HG03342 (cell line): ENCODE results near the gene MICALL2.

Experiments used
- ATAC-seq: cut with Tn5 transposase; IDR thresholded peaks from one replicate; pipeline ENCODE4 v1.9.1; 2021; ENCODE audit warnings: mild to moderate bottlenecking, moderate library complexity; ENCODE audit not compliant: unreplicated experiment

MICALL2 gene

DNA sequence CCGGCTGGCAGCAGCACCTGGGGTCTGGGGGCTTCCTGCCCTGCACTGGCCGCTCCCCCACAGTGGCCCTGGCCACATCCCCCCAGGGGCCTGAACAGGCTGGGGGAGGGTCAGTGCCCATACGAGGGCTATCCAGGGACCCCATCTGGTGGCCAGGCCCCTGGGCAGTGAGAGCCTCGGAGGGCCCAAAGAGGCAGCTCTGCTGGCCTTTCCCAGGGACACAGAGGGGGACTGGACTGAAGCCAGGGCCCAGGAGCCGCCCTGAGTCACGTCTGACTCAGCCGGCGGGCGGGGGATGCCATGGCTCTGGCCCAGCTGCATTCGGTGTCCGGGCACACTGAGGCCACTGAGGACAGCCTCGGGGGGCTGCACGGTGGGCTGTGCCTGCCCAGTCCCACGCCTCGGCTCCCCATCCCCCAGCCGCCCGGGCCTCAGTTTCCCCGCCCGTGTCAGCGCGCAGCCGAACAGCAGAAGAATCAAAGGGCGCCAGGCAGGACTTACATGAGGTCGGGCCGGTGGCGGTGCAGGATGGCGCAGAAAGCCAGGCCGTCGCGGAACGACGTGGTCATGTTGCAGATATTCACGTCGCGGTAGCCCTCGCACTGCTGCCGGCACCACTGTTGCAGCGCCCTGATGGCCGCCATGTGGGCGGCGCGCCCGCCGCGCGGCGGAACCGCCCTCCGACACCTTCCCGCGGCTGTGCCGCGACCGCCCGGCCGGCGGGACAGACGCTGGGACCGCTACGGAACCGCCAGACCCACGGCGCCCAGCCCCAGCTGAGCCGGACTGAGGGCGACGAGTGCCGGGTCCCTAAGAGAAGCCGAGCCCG lies at the start of gene MICALL2:
TSS of gene MICALL2 (minus strand) at position 788 of the 829 bp plus-strand sequence. CDS start at position 644, 144 bp downstream.
- peak; percentile 25 for ATAC-seq

DNA sequence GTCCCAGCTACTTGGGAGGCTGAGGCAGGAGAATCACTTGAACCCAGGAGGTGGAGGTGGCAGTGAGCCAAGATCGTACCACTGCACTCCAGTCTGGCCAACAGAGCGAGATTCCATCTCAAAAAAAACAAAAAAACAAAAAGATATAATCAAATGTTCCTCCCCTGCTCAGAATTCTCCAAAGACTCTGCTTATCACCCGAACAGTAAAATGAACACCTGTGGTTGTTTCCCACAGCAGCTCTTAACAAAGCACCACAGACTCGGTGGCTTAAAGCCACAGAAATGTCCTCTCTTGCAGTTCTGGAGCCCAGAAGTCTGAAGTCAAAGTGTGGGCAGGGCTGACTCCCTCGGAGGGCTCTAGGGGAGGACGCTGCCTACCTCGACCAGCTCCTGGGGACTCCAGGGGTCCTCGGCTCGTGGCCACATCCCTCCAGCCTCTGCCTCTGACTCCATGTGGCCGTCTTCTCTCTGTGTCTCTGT lies 49.0 kb upstream of the MICALL2 start:
- no peak for ATAC-seq

DNA sequence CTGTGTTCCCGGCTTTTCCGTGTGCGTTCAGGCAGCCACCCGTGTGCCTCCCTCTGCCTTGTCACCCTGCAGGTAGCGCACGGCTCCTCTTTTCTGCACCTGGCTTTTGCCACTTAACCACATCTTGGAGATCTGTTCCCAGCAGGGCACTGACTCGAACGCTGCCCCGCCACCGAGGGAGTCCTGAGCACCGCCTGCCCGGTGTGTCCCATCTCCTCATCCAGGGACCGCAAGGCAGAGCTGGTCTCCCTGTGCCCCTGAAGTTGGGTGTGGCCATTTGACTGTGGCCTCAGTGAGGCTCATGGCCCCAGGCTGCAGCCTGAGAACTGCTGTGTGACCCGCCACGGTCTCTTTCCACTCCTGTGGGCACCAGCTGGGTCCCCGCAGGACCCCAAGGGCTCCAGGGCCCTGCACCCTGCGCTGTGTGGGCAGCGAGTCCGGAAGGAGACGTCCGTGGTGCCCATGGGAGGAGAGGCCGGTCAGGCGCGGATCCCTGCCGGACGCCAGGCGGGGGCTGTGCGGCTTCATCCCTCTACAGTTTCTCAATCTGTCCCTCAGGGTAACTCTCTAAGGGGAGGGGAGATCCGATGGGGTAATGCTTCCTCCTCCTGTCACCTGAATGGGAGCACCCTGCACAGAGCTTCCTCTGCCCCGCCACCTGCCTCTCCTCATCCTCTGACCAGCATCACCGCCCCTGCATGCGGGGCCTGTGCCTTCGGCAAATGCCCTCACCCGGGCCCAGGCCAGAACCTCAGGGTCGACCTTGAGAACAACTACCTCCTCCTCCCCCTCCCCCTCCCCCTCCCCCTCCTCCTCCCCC lies 46.7 kb upstream of the MICALL2 start:
- ATAC-seq: no peak

DNA sequence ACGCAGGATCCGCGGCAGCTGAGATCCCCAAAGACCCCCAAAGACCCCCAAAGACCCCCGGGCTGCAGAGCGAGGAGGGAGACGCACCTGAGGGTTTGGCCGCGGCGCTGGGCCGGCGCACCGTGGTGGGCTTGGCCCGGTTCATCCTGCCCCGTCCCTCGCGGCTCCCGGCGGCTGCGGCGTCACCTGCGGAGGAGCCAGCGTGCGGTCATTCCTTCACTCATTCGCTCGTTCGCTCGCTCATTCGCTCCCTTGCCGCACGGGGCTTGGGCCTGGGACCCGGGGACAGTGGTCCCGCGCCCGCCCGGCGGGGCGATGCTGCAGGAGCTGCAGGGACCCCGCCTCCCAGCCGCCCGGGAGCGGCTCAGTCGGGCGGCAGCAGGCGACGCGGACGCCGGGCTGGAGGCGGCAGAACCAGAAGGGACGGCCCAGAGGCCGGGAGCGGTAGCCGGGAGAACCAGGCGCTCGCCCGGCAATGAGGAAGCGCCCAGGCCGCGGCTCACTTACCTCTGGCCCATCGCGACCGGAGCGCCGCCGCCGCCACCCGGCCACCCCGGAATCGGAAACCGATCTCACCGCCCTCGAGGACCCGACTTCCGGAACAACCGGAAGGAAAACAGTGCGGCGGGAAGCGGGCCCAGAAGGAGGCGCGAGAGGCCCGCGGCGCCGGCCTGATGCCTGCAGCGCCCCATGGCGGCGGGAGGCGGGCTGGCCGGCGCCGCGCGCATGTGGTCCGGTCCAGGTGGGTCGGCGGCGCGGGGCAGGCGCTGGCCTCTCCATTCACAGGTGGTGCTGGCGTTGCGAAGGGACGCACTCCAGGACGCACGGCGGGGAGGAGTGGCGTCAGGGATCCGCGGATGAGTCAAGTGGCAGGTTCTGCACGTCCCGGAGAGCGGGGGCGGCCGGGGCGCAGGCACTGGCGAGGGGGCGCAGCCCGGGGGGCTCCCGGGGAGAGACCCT lies 44.8 kb upstream of the MICALL2 start, which contains the start of gene INTS1:
TSS of gene INTS1 (minus strand) at position 574 of the 960 bp plus-strand sequence. CDS start at position 145, 429 bp downstream.
- peak; percentile 83 for ATAC-seq

DNA sequence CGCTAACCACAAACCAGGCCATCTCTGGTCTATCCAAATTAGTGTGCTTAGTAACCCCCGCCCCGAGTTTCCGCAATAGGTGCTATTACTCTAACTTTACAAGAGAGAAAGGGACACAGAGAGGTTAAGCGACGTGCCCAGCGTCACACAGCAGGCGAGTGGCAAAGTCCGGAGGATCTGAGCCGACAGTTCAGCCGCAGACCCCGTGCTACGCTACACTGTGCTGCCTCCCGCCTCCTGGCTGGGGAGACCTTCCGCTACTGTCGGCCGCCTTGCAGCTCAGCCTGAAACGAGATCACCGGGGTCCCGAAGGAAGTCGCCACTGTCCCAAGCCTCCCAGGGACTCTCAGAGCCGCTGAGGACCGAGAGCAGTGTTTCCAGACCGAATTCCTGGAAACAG lies 44.1 kb upstream of the MICALL2 start:
- no peak for ATAC-seq

DNA sequence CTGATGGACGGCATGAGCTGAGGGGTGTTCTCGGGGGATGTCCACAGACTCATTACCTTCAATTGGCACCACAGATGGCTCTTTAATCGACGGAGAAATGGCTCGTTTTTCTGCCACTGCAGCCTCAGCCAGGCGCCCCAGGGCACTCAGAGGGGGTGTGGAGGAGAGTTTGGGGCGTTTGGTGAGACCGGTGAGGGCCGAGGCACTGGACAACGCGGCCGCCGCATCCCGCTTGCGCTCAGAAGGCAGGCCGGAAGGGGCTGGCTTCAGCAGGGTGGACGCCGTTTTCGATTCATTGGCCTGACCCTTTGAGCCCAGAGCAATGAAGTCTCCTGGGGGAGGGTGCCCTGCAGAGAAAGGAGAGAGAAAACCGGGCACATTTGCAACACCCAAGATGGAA lies 43.6 kb upstream of the MICALL2 start:
- ATAC-seq: no peak

DNA sequence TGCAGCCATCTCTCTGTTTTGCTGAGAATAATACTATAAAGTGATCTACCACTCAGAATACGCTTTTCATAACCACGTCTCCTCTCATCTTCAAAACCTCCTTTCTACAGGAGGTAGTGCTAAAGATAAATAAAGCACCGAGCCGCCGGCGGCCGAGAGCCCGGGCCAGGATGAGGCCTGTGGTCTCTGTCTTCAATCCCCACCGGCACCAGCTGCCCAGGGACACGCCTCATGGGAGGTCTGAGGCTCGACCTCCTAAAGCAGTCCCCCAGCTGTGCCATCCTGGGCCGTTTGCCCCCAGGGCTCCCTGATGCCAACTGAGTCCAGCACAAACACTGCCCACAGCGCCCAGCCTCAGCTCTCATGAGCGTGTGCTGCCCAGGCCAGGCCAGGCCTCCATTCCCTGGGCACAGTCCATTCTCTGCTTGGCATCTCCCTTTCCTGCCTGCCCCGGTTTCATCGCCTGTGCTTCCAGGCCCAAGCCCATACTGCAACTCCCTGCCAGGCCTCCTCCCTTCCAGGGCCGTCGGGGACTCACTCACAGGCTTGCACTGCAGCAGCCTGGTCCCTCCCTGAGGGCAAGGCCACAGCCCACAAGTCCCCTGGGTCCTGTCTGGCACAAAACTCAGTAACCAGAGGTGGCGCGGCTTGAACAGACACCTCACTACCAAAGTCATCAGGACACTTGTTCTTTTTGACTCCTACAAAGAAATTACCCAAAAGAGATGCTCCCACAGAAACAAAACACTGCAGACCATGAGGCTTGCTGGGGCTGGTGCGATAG lies 42.4 kb upstream of the MICALL2 start:
- no peak for ATAC-seq

DNA sequence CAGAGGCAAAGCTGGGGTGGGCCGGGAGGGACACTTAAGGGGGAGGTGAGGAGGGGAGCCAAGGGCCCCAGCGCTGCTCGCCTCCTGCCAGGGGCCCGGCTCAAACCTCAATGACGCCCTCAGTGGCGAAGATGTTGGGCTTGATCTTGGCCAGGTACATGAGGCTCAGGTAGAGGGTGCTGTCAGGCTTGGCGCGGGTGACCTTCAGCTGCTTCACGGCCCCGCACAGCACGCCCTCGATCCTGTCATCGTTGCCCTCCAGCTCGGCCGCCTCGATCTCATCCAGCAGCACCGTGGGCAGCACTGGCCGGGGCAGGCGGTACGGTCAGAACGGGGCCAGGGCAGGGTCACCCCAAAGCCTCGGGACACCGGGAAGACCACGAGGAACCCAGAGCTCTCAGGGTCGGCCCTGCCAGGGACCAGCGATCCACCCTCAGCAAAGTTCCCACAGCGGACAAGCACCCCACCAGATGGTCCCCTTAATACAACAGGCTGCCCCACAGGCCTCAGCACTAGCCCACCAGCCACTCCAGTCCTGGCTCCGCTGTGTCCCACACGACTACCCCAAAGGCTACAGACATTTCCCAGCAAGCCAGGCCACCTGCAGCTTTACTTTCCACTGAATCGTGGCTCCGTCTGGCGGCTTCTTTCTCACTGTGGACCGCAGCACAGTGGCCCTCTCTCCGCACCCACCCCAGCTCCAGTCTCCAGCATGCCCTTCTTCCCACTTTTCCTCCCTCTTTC lies 41.0 kb upstream of the MICALL2 start:
- ATAC-seq: no peak

DNA sequence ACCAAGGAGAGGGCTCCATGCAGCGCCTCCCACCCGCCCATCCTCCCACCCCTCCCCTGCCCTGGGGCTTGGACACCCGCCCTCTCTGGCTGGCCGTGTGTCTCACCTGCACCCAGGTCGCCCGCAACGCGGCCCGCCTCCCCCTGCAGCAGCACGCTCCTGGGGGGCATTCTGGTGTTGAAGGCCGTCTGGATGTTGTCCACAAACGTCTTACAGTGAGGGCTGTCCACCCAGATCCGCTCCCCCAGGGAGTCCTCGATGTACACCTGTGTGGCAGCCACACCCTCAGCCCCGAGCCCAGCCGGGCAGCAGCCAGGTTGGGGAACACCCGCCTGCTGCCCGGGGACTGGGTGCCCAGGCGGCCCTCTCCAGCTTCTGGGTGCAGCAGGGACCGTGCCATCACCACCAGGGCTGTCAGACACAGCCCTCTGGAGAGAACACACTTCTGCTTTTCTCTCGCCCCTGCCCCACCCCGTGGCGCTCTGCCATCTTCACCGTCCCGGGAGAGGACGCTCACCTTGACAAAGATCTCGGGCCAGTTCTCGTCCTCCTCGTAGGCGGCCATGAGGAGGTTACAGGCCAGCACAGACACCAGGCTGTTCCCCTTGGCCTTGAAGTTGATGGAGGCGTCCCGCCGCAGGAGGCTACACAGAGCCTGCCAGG lies 40.2 kb upstream of the MICALL2 start:
- no peak for ATAC-seq

DNA sequence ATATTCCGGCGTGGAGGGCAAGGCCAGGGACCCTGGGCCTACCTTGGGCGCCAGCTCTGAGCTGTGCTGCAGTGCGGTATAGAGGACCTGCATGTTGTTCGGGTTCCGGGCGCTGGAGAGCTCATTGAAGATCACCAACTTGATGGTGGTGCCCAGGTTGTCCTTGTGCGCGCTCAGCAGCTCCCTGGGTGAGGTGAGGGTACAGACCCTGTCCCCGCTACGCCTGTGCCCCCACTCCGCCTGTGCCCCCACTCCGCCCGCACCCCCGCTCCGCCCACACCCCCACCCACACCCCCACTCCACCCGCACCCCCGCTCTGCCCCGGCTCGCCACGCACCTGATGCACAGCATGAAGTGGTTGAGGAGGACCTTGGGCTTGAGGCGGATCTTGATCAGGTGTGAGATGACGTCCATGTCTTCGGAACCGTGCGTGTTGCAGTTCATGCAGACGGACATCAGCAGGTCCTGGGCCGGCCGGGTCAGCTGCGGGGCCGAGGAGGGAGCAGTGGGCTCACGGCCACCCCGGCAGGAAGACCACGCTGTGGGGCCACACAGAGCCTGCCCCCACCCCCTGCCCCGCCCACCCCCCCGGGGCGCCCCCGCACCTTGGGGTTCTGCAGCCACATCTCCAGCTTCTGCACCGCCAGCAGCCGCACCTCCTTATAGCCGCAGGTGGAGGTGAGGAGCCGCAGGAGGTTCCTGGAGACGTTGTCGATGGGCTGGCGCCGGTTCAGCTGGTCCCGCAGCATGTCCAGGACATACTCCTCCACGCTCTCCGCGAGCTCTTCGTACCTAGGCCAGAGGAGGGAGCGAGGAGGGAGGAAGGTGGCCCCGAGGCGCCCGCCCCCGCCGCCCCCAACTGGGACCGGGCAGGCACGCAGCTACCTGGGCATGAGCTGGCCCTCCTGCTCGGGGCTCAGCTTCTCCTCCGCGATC lies 39.4 kb upstream of the MICALL2 start:
- no peak for ATAC-seq

DNA sequence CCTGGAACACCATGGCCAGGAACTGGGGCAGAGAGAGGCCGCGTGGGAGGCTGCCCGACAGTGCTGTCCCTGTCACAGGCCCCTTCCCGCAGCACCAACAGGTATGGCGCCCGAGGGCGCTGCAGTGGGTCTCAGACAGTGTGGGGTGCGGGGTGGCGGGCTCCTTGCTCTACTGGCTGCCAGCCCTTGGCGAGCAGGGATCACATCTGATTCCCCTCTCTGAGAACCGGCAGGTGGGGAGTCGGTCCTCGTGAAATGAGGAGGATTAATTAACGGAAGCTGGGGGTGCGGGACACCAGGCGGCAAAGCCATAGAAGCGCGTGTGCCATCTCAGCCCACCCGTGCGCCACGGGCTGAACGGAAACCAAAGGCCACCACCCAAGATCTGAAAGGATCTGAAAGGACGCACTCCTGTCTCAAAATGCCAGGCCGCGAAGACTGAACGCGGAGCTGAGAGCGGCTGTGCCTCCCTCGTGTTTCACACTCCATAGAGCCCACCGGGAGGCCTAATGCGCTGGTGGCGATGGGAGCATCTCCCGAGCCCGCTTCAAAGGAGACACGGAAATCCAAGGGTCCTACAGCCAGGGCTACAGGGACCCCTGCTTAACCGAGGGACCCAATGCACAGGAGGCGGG lies 38.1 kb upstream of the MICALL2 start:
- ATAC-seq: no peak

DNA sequence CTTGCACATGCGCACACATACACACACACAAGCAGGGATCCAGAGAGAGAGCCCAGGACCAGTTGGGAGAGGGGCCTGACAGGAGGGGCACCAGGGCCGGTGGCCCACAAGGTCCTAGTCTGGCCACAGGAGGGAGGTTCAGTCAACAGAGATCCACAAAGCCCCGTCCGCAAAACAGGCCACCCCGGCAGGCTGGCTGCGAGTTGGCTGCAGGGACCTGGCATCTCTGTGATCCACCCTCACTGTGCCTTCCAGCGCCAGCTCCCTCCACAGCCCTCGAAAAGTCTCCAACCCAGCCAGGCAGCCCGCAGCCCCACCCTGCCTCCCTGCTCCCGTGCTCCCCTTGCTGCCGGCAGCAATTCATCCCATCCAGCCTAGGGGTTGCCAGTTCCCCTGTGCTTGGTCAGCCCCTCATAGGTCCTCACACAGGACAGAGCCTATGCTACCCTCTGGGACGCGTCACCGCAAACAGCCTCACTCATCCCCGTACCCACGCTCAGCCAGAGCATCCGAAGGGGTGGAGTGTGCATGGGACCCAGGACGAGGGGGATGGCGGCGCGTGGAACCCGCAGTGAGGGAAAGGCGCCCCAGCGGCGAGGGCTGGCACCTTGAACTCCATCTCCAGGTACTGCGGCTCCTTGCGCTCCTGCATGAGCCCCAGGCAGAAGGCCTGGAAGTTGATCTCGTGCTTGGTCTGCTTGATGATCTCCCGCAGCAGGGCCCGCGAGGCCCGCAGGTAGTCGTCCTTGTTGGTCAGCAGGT lies 37.4 kb upstream of the MICALL2 start:
- ATAC-seq: no peak

DNA sequence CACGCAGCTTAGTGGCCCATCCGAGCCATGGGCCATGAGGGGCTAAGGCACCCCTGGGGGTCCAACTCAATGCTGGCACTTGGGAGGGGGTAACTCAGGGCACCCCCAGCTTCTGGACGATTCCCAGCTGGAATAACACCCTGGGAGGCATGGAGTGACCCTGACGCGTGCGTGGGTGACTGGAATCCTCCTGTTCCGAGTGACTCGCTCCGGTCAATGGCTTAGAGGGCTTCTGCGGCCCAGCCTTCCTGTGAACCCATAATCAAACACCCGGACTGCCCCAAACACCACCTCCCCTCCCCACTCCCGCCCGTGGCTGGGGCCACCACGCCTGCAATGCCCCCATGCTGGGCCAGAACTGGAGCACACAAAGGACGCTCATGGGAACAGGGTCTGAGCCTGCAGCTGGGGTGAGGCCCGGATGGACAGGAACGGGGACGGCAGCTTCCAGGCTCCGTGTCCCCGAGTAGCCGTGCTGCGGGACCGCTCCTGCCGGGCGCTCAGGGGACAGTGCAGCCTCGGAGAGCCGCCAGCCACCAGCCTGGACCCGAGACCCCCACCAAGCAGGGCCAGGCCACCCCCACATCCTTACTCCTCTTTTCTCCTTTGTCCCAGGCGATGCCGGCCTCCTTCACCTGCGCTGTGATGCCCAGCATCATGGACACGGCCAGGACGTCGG lies 36.4 kb upstream of the MICALL2 start:
- ATAC-seq: no peak

DNA sequence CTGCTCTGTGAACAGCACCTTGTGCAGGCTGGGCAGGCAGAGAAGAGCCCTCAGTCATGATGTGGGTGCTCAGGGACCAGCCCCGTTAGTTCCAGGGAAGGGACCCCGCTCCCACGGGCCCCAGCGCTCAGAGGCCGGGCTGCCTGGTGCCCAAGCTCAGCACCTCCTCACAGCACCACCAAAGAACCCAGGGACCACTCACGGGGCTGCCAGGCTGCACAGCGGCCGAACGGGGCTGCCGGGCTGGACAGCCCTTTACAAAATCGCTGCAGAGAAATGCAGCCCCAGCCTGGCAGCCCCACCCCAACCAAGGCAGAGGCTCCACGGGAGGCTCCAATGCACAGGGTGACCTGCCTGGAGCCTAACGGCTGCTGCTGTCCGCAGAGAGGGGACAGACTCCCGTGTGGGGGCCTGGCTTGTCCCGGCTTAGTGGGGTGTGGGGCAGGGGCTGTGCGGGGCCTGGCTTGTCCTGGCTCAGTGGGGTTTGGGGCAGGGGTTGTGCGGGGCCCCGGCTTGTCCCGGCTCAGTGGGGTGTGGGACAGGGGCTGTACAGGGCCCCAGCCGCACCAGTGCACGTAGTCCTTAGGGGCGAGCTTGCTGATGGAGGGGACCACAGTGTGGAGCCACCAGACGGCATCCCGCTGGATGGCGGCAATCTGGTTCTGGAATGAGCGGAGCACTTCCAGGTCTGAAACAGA lies 35.7 kb upstream of the MICALL2 start:
- ATAC-seq: no peak

DNA sequence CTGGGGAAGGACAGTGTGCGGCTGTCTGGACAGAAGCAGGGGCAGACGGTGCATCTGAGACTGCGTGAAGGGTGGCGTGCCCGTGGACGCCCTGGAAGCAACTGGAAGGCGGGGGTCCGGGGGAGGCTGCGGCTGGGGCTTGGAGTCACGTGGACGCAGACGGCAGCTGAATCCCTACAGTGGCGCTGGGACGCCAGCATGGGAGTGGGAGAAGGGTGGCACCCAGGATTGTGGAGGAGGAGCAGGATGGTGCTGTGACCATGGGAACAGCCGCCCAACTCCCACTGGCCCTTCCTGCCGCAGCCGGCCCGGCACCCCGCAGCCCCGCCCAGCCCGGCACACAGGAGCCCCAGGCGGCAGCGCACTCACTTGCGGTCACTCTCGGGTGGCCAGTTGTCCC lies 35.2 kb upstream of the MICALL2 start:
- no peak for ATAC-seq
